Lung (tissue), 12 donors: ENCODE data around the gene TIGD3. TPM values are rescaled to one million over a fixed set of nuclear protein-coding genes. Genes with fewer than 3 reads are reported as not detected.

Source experiments
- ATAC-seq: fragments of 200-7000 bp; cut with Tn5 transposase; one replicate; pipeline ENCODE4 v1.9.1; 2020; ENCODE audit warnings: moderate number of reproducible peaks; ENCODE audit not compliant: insufficient read depth, low FRiP score
- DNase-seq, 3 donors: peaks; one replicate each; pipeline ENCODE4 v3.0.0-alpha.2; 2013 to 2017
- H3K27ac ChIP-seq, 2 donors: one replicate each; pipeline ENCODE4 v1.5.1; 2013; ENCODE audit warnings: mild to moderate bottlenecking in 2 of 2, moderate library complexity in 2 of 2, control low read depth in 1 of 2, inconsistent platforms in 1 of 2, low read depth in 1 of 2, low read length in 1 of 2
- H3K27me3 ChIP-seq, 3 donors: one replicate each; pipeline ENCODE4 v1.5.1; 2013; ENCODE audit warnings: low read length in 2 of 3; ENCODE audit not compliant: control insufficient read depth in 3 of 3, insufficient read depth in 3 of 3
- H3K36me3 ChIP-seq, 4 donors: one replicate each; pipeline ENCODE4 v1.5.1; 2013; ENCODE audit warnings: low read length in 4 of 4, mild to moderate bottlenecking in 1 of 4, moderate library complexity in 1 of 4; ENCODE audit not compliant: control insufficient read depth in 4 of 4, insufficient read depth in 4 of 4
- H3K4me1 ChIP-seq, 5 donors: one replicate each; pipeline ENCODE4 v1.5.1; 2013; ENCODE audit warnings: low read length in 5 of 5, mild to moderate bottlenecking in 2 of 5, moderate library complexity in 1 of 5; ENCODE audit not compliant: control insufficient read depth in 5 of 5, insufficient read depth in 5 of 5
- H3K4me3 ChIP-seq: one replicate; pipeline ENCODE4 v1.5.1; 2013; ENCODE audit warnings: mild to moderate bottlenecking, control low read depth, moderate library complexity
- H3K9ac ChIP-seq, 2 donors: one replicate each; pipeline ENCODE4 v1.5.1; 2013; ENCODE audit warnings: low read length in 2 of 2, control low read depth in 1 of 2; ENCODE audit not compliant: insufficient read depth in 1 of 2
- H3K9me3 ChIP-seq, 4 donors: one replicate each; pipeline ENCODE4 v1.5.1; 2013; ENCODE audit warnings: low read length in 3 of 4, mild to moderate bottlenecking in 1 of 4, moderate library complexity in 1 of 4; ENCODE audit not compliant: control insufficient read depth in 4 of 4, insufficient read depth in 3 of 4
- CTCF ChIP-seq: IDR thresholded peaks from 2 replicates; pipeline ENCODE4 v1.5.1; 2012; ENCODE audit warnings: mild to moderate bottlenecking; ENCODE audit errors: control extremely low read depth, extremely low read depth
- WGBS, 2 donors: extraction: QIAGEN DNeasy Blood & Tissue Kit; methylation state at CpG; one replicate each; pipeline ENCODE4 v1.1.7; 2013; 5-methylcytosine and 5-hydroxymethylcytosine counted together
- polyA plus RNA-seq, 2 donors: library from polyadenylated mRNA; stranded (reverse); fragments of 200-250 nt; gene quantifications; one replicate each; pipeline ENCODE4 v1.2.1, GENCODE V29; 2013
- total RNA-seq, 2 donors: library from RNA; depleted of rRNA in 1 of 2; stranded (reverse); fragments of >200 nt in 1 of 2; gene quantifications; one replicate each; pipeline ENCODE4 v1.2.1, GENCODE V29; 2014 to 2021
- donor health status: control.
- donor health status: control.
- donor health status: Bipolar disorder and iron deficiency.
- donor health status: healthy.
- donor health status: DM: yes; HTN: yes; CAD: no.

TIGD3 gene
- total and polyA plus RNA-seq, 4 donors, result 0.21 to 0.27 (median 0.24) TPM; not detected in 1

DNA sequence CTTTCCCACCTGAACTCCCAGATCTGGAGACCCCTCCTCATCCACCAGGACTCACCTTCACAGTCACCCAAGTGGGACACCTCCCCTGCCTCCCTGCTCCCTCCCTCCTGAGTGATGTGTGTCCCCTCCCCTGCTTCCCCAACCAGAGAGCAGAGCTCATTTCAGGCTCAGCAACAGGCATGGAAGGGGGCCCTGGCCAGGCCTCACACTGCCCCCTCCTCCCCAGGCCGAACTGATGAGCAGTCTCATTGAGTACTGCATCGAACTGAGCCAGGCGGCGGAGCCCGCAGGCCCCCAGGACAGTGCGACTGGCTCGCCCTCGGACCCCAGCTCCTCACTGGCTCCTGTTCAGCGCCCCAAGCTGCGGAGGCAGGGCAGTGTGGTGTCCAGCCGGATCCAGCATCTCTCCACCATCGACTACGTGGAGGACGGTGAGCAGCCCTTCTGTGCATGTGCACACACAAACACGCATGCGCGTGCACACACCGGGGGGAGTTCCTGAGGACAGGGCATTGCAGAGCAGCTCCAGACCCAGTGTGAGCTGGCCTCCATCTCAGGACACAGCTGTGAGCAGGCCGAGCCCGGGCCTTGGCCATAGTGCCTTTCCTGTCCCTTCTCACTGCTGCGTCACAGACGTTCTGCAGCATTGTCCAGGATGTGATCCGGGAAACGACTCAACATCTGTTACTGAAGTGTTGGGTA is 50.2 kb downstream of the TIGD3 start:
- peaks cover 0 to 4% (median 0%) of the 10 kb centered on the region in 5 donors for H3K4me1 ChIP-seq
- H3K36me3 ChIP-seq, result peaks cover 5 to 51% (median 14%) of the 10 kb centered on the region in 4 donors
- ATAC-seq (no peak), DNase-seq (peak in 1 of 3 donors; percentile 16)
- no peak for TF ChIP-seq CTCF
- no peak overlapping the region for H3K9ac ChIP-seq
- WGBS, 2 donors, result 89 to 90% methylated on average over 24 of the region's 24 CpGs
- H3K27ac ChIP-seq, result peak overlapping the region in 1 of 2 donors; percentile 15
- no peak overlapping the region for H3K4me3 ChIP-seq
- H3K9me3 ChIP-seq, result no peaks in the 10 kb centered on the region
- no peaks in the 10 kb centered on the region for H3K27me3 ChIP-seq

Other genes starting within 250 kb of the TIGD3 start
- 10 to 100 TPM; 41.0 to 68.4 TPM for gene TM7SF2, start 242.9 kb upstream of the TIGD3 start, total RNA-seq
- gene TM7SF2, start 242.9 kb upstream of the TIGD3 start, polyA plus RNA-seq, result 10 to 100 TPM; 30.3 to 82.7 TPM
- 10 to 100 TPM in 1 of 2 donors, 1 to 10 TPM in 1; 6.3 to 19.6 TPM for gene ZNHIT2, start 237.1 kb upstream of the TIGD3 start, total RNA-seq
- 10 to 100 TPM; 19.3 to 23.7 TPM for gene ZNHIT2, start 237.1 kb upstream of the TIGD3 start, polyA plus RNA-seq
- gene FAU, start 232.6 kb upstream of the TIGD3 start, total RNA-seq, result 100 to 1,000 TPM; 334 to 904 TPM
- gene FAU, start 232.6 kb upstream of the TIGD3 start, polyA plus RNA-seq, result 1,000 to 10,000 TPM; 1,051 to 1,580 TPM
- gene MRPL49, start 232.4 kb upstream of the TIGD3 start, total RNA-seq, result 10 to 100 TPM; 35.6 to 44.3 TPM
- gene MRPL49, start 232.4 kb upstream of the TIGD3 start, polyA plus RNA-seq, result 10 to 100 TPM; 26.3 to 57.2 TPM
- 10 to 100 TPM; 38.8 to 80.7 TPM for gene SYVN1, start 220.2 kb upstream of the TIGD3 start, total RNA-seq
- 10 to 100 TPM; 31.6 to 36.5 TPM for gene SYVN1, start 220.2 kb upstream of the TIGD3 start, polyA plus RNA-seq
- gene SPDYC, start 184.5 kb upstream of the TIGD3 start, total RNA-seq, result not detected
- not detected for gene SPDYC, start 184.5 kb upstream of the TIGD3 start, polyA plus RNA-seq
- gene CAPN1, start 172.8 kb upstream of the TIGD3 start, total RNA-seq, result 100 to 1,000 TPM; 106 to 265 TPM
- gene CAPN1, start 172.8 kb upstream of the TIGD3 start, polyA plus RNA-seq, result 100 to 1,000 TPM; 128 to 144 TPM
- 10 to 100 TPM in 1 of 2 donors, 1 to 10 TPM in 1; 9.7 to 14.2 TPM for gene POLA2, start 92.8 kb upstream of the TIGD3 start, total RNA-seq
- 1 to 10 TPM; 4.5 to 9.2 TPM for gene POLA2, start 92.8 kb upstream of the TIGD3 start, polyA plus RNA-seq
- gene CDC42EP2, start 39.9 kb upstream of the TIGD3 start, total RNA-seq, result 10 to 100 TPM in 1 of 2 donors, 1 to 10 TPM in 1; 9.2 to 28.9 TPM
- gene CDC42EP2, start 39.9 kb upstream of the TIGD3 start, polyA plus RNA-seq, result 10 to 100 TPM; 23.4 to 35.0 TPM
- 10 to 100 TPM; 44.6 to 53.2 TPM for gene DPF2, start 20.9 kb upstream of the TIGD3 start, total RNA-seq
- gene DPF2, start 20.9 kb upstream of the TIGD3 start, polyA plus RNA-seq, result 10 to 100 TPM; 21.5 to 25.0 TPM
- gene SLC25A45, start 27.9 kb downstream of the TIGD3 start, total RNA-seq, result 10 to 100 TPM in 1 of 2 donors, 1 to 10 TPM in 1; 7.3 to 15.6 TPM
- gene SLC25A45, start 27.9 kb downstream of the TIGD3 start, polyA plus RNA-seq, result 1 to 10 TPM; 5.5 to 9.0 TPM
- 10 to 100 TPM; 18.5 to 39.9 TPM for gene FRMD8, start 31.9 kb downstream of the TIGD3 start, total RNA-seq
- 10 to 100 TPM; 15.8 to 25.7 TPM for gene FRMD8, start 31.9 kb downstream of the TIGD3 start, polyA plus RNA-seq
- 100 to 1,000 TPM; 518 to 912 TPM for gene NEAT1, start 68.0 kb downstream of the TIGD3 start, total RNA-seq
- gene NEAT1, start 68.0 kb downstream of the TIGD3 start, polyA plus RNA-seq, result 1,000 to 10,000 TPM in 1 of 2 donors, 100 to 1,000 TPM in 1; 481 to 1,176 TPM
- gene MALAT1, start 144.3 kb downstream of the TIGD3 start, total RNA-seq, result over 10,000 TPM; 10,633 to 48,332 TPM
- gene MALAT1, start 144.3 kb downstream of the TIGD3 start, polyA plus RNA-seq, result 1,000 to 10,000 TPM in 1 of 2 donors, 100 to 1,000 TPM in 1; 125 to 2,965 TPM
- 10 to 100 TPM; 54.3 to 93.8 TPM for gene SCYL1, start 170.3 kb downstream of the TIGD3 start, total RNA-seq
- 100 to 1,000 TPM in 1 of 2 donors, 10 to 100 TPM in 1; 79.1 to 107 TPM for gene SCYL1, start 170.3 kb downstream of the TIGD3 start, polyA plus RNA-seq
- gene LTBP3, start 203.6 kb downstream of the TIGD3 start, total RNA-seq, result 100 to 1,000 TPM; 100 to 111 TPM
- 10 to 100 TPM; 39.1 to 46.6 TPM for gene LTBP3, start 203.6 kb downstream of the TIGD3 start, polyA plus RNA-seq
- gene ZNRD2, start 215.7 kb downstream of the TIGD3 start, total RNA-seq, result 10 to 100 TPM; 22.0 to 35.9 TPM
- 10 to 100 TPM; 65.6 to 81.5 TPM for gene ZNRD2, start 215.7 kb downstream of the TIGD3 start, polyA plus RNA-seq
- gene FAM89B, start 217.8 kb downstream of the TIGD3 start, total RNA-seq, result 10 to 100 TPM; 20.6 to 53.5 TPM
- gene FAM89B, start 217.8 kb downstream of the TIGD3 start, polyA plus RNA-seq, result 10 to 100 TPM; 44.4 TPM
- 100 to 1,000 TPM in 1 of 2 donors, 10 to 100 TPM in 1; 58.3 to 154 TPM for gene EHBP1L1, start 221.3 kb downstream of the TIGD3 start, total RNA-seq
- gene EHBP1L1, start 221.3 kb downstream of the TIGD3 start, polyA plus RNA-seq, result 100 to 1,000 TPM in 1 of 2 donors, 10 to 100 TPM in 1; 49.8 to 125 TPM
- gene KCNK7, start 241.0 kb downstream of the TIGD3 start, total RNA-seq, result 1 to 10 TPM in 1 of 2 donors, under 1 TPM in 1; 0.46 to 1.1 TPM
- 1 to 10 TPM; 1.5 to 2.8 TPM for gene KCNK7, start 241.0 kb downstream of the TIGD3 start, polyA plus RNA-seq